ENCODE data around the gene RNASEH2C.
"Not testable (repeated sequence)": the region's sequence is repeated elsewhere in the genome, so short reads cannot be mapped to it uniquely, and the experiment has no call there.

The RNASEH2C gene

GRCh38 chr11:65716774-65717405 lies 3.7 kb downstream of the RNASEH2C start:
- DNase-seq (ENCODE audit: low spot score), result no peak

- no peak for DNase-seq (ENCODE audit: low spot score)
Measured at GRCh38 chr11:65716302-65716701, 4.3 kb downstream of the RNASEH2C start.

- DNase-seq (ENCODE audit: low spot score), result no peak
Measured at GRCh38 chr11:65714433-65714832, 6.2 kb downstream of the RNASEH2C start.

- DNase-seq (ENCODE audit: low spot score), result no peak
Measured at GRCh38 chr11:65713212-65713969, 7.2 kb downstream of the RNASEH2C start.

DNA sequence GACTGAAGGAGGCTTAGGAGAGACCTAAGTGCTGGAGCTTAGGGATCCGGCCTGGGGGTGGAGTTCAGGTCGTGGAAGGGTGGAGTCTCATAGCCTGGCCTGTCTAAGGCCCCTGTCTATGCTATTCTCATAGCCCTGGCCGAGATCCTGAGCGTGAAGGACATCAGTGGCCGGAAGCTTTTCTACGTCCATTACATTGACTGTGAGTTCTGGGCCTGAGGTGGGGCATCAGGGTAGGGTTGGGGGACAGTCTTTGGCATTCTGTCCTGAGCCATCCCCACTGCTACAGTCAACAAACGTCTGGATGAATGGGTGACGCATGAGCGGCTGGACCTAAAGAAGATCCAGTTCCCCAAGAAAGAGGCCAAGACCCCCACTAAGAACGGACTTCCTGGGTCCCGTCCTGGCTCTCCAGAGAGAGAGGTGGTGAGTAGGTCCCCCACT lies 7.9 kb downstream of the RNASEH2C start:
- DNase-seq (ENCODE audit: low spot score), result no peak

- DNase-seq (ENCODE audit: low spot score), result peak; percentile 100
Measured at GRCh38 chr11:65711785-65712632, 8.6 kb downstream of the RNASEH2C start, which contains the start of gene KAT5. Gene KAT5, plus strand, starts transcription at chr11:65712252. Its CDS starts 16 bp downstream, at chr11:65712268.

- no peak for DNase-seq (ENCODE audit: low spot score)
Measured at GRCh38 chr11:65710421-65710820, 10.2 kb downstream of the RNASEH2C start.

DNA sequence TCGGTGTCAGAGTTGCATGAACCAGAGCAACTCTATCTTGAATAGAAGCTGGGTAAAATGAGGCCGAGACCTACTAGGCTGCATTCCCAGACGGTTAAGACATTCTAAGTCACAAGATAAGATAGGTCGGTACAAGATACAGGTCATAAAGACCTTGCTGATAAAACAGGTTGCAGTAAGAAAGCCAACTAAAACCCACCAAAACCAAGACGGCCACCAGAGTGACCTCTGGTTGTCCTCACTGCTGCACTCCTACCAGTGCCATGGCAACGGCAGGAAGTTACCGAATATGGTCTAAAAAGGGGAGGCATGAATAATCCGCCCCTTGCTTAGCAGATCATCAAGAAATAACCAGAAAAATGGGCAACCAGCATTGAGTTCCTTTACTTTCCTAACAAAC lies 10.9 kb downstream of the RNASEH2C start:
- no peak for DNase-seq (ENCODE audit: low spot score)

GRCh38 chr11:65708451-65708850 lies 12.1 kb downstream of the RNASEH2C start:
- DNase-seq (ENCODE audit: low spot score), result no peak

DNA sequence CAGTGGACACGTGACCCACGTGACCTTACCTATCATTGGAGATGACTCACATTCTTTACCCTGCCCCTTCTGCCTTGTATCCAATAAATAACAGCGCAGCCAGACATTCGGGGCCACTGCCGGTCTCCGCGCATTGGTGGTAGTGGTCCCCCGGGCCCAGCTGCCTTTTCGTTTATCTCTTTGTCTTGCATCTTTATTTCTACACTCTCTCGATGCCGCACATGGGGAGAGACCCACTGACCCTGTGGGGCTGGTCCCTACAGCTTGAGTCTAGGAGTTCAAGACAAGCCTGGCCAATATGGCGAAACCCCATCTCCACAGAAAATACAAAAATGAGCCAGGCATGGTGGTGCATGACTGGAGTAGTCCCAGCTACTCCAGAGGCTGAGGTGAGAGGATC lies 13.6 kb downstream of the RNASEH2C start:
- DNase-seq (ENCODE audit: low spot score), result not testable (repeated sequence)

DNA sequence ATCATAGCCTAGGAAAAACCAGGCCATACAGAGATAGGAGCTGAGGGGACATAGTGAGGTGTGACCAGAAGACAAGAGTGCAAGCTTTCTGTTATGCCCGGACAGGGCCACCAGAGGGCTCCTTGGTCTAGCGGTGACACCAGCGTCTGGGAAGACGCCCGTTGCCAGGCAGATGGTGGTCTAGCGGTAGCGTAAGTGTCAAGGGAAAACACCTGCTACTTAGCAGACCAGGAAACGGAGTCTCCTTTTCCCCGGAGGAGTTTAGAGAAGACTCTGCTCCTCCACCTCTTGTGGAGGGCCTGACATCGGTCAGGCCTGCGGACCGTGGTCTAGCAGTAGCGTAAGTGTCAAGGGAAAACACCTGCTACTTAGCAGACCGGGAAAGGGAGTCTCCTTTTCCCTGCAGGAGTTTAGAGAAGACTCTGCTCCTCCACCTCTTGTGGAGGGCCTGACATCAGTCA lies 14.3 kb downstream of the RNASEH2C start:
- DNase-seq (ENCODE audit: low spot score), result not testable (repeated sequence)

DNA sequence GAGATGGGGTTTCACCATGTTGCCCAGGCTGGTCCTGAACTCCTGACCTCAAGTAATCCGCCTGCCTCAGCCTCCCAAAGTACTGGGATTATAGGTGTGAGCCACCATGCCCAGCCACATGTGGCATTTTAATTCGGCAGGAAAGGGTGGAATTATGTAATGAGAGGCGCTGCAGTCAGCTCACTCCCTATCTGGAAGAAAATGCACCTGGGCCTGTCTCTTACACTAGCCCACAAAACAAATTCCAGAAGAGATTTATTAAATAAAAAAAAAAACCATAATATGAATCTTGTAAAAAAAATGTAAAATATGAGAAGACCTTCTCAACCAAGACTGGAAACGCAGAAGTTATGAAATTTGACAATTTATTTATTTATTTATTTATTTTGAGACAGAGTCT lies 16.8 kb downstream of the RNASEH2C start:
- DNase-seq (ENCODE audit: low spot score), result no peak

DNA sequence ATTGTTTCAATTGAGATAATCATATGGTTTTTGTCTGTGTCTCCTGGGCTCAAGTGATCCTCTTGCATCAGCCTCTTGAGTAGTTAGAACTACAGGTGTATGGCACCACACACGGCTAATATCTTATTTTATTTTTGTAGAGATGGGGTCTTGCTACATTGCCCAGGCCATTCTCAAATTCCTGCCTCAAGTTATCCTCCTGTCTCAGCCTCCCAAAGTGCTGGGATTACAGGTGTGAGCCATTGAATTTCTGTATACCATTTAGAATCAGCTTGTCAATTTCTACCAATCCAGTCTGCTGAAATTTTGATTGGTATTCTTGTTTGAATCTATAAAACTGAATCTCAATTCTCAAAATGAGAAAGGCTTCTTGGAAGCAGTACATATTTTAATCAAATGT lies 18.9 kb downstream of the RNASEH2C start:
- DNase-seq (ENCODE audit: low spot score), result no peak

DNA sequence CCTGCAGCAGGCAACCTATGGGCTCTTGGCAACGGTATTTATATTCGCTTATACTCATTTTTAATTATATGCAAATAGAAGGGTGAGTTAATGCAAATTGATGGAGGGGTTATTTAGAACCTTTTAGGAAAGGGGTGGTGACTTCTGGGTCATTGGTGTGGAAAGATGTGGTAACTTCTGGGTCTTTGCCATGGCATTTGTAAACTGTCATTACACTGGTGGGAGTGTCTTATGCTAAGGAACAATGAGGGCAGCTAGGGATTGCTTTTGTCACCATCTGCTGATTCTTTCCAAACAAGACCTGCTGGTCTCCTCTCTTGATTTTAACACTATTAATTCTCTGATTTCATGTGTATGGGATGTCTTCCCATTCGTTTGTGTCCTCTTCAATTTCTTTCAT lies 20.2 kb downstream of the RNASEH2C start:
- no peak for DNase-seq (ENCODE audit: low spot score)

DNA sequence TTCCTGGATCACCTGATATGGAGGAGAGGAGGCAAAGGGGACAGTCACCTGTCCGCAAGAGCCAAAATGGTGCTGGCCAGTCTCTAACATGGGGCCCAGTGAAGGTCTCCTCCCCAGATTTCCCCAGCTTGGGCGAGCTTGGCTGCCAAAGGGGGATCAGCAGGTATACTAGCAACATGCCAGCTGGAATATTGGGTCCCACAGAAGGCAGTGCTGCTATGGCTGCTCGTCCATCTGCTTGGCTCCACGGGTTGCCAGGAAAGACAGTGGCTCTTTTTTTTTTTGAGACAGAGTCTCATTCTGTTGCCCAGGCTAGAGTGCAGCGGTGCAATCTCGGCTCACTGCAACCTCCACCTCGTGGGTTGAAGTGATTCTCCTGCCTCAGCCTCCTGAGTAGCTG lies 21.3 kb downstream of the RNASEH2C start:
- no peak for DNase-seq (ENCODE audit: low spot score)

- DNase-seq (ENCODE audit: low spot score), result no peak
Measured at GRCh38 chr11:65698205-65698604, 22.4 kb downstream of the RNASEH2C start.

DNA sequence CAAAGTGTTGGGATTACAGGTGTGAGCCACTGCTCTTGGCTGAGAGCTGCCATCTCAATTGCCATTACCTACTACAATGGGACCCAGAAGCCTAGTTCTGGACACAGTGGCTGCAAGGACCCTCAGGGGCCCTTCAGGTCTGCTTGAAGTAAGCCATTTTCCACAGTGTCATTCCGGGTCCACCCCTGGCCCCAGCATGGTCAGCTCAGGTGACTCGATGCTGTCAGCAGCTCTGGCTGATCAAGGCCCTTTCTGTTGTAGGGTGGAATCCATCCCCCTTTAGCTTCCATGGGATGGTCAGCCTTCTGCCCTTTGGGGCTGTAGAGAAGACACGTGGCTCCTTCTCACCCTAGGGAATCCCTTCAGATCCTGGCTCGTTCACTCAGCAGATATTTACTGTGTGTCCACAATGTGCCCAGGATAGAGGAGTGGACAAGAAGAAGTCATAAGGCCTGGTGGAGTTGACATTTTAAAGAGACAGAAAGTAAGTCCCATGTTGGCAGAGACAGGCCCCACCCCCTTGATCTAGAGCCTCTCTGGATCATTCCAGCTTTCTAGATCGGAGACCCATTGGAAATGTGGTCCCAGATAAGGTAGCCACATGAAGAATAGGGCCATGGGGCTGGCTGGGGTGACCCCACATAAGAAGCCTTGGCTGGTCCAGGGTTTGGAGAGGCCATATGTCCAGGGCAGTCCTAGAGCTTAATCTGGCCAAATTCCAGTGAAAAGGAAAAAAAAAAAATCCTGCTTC lies 23.6 kb downstream of the RNASEH2C start:
- no peak for DNase-seq (ENCODE audit: low spot score)

- DNase-seq (ENCODE audit: low spot score), result no peak
Measured at GRCh38 chr11:65695459-65696241, 24.9 kb downstream of the RNASEH2C start.

- DNase-seq (ENCODE audit: low spot score), result no peak
Measured at GRCh38 chr11:65692367-65692766, 28.2 kb downstream of the RNASEH2C start.

GRCh38 chr11:65691847-65692246 lies 28.8 kb downstream of the RNASEH2C start:
- not testable (repeated sequence) for DNase-seq (ENCODE audit: low spot score)

- DNase-seq (ENCODE audit: low spot score), result no peak
Measured at GRCh38 chr11:65685981-65686380, 34.6 kb downstream of the RNASEH2C start.
